Measurements from ENCODE around the gene ZC3HAV1.

- TF ChIP-seq ZNF224 (CRISPR knock-in tag; IDR thresholded peaks at IDR 0.05) (no peak), POLR2A (conservative IDR thresholded peaks at IDR 0.05) (no peak), SMC3 (conservative IDR thresholded peaks at IDR 0.05; ENCODE audit: insufficient read depth, low read depth, low read length) (no peak), CTCF (IDR thresholded peaks at IDR 0.05 in 2 of 3, conservative IDR thresholded peaks at IDR 0.05 in 1 of 3; ENCODE audit: insufficient read depth in 2 of 3, low read depth in 1 of 3, low read length in 3 of 3) (no peak), TGIF2 (CRISPR knock-in tag; IDR thresholded peaks at IDR 0.05) (no peak)
These were observed 2.8 kb upstream of the ZC3HAV1 start for GRCh38 chr7:139112316-139112715.

Data from K562 (cell line).